ENCODE measurements around the gene DNLZ. TPM values are rescaled to one million over a fixed set of nuclear protein-coding genes. Genes with fewer than 3 reads are reported as not detected.
A peak's percentile ranks its signal among the peaks of the same experiment; 100 is the strongest.

DNLZ gene
- total RNA-seq, 1 experiment from 2014 or later, result 20.2 TPM

DNA sequence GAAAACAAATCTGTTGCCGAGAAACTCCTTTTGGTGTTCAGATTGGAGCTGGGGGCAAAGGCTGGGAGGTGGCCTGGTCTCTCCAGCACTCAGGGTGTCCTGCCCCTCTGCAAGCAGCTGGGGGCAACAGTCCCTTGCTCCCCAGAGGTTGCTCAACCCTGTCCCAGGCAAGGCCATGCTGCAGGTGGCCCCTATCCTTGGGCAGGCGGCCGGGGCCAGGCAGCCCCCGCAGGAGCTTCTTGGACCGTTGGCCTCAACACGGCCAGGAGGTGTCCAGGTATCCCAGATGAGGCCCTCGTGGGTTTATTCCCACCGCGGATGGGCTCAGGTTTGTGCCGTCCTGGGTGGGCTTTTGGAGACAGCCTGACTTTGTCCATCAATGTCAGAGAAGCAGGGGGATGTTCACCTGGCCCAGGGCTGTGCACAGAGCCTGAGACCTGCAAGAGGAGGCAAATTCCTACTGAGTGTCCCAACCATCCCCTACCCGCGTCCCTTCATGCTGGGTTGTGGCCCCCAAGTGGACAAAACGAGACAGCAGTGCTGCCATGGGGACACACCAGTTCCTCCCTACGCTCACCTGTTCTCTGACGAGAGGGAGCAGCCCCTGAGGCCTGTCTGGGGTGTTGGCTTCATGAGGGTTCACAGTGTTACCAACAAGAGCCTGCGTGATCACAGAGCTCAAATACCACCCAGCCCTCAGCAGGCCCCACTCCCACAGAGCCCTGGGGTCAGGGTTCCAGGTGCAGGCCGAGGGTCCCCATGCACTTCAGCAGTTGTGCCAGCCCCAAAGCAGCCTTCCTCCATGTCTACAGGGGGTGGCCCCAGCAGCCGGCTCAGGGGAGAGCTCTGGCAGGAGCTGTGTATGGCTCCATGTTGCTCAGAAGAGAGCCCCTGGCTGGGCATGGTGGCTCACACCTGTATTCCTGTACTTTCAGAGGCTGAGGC lies 50.2 kb downstream of the DNLZ start:
- Histone ChIP-seq H3K4me3 (ENCODE audit: insufficient read depth, low read depth, low read length) (no peak overlapping the region), H3K27me3 (ENCODE audit: control insufficient read depth, insufficient read depth, low read length) (no peaks in the 10 kb centered on the region), H3K36me3 (replicated peaks; ENCODE audit: control insufficient read depth, insufficient read depth, low read length) (no peaks in the 10 kb centered on the region)
- DNase-seq, result peak; percentile 75

- peak; percentile 90 for DNase-seq
- Histone ChIP-seq H3K4me3 (ENCODE audit: insufficient read depth, low read depth, low read length) (no peak overlapping the region), H3K27me3 (ENCODE audit: control insufficient read depth, insufficient read depth, low read length) (no peaks in the 10 kb centered on the region), H3K36me3 (replicated peaks; ENCODE audit: control insufficient read depth, insufficient read depth, low read length) (no peaks in the 10 kb centered on the region)
These were observed 51.1 kb downstream of the DNLZ start for GRCh38 chr9:136312436-136312835.

DNA sequence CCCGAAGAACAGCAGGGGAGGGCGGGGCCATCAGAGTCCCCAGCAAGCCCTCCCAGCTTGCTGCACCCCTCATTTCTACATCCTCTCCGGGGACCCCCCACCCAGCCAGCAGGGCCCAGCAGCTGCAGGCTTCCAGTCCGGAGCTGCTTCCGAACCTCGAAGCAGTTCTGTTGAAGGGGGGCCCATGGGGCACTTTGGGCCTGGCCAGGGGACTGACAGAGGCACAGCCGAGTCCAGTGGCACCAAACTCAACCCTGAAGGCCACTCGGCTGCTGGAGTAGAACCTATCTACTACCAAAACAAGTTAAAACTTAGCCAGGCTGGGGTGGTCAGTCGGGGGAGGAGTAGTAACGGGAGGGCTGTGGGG lies 51.6 kb downstream of the DNLZ start:
- H3K4me3 ChIP-seq (ENCODE audit: insufficient read depth, low read depth, low read length), result no peak overlapping the region
- DNase-seq, result no peak
- H3K27me3 ChIP-seq (ENCODE audit: control insufficient read depth, insufficient read depth, low read length), result no peaks in the 10 kb centered on the region
- H3K36me3 ChIP-seq (replicated peaks; ENCODE audit: control insufficient read depth, insufficient read depth, low read length), result no peaks in the 10 kb centered on the region

- H3K27me3 ChIP-seq (ENCODE audit: control insufficient read depth, insufficient read depth, low read length), result no peaks in the 10 kb centered on the region
- no peak overlapping the region for H3K4me3 ChIP-seq (ENCODE audit: insufficient read depth, low read depth, low read length)
- no peaks in the 10 kb centered on the region for H3K36me3 ChIP-seq (replicated peaks; ENCODE audit: control insufficient read depth, insufficient read depth, low read length)
- DNase-seq, result no peak
These were observed 52.2 kb downstream of the DNLZ start for GRCh38 chr9:136311051-136312008.

DNA sequence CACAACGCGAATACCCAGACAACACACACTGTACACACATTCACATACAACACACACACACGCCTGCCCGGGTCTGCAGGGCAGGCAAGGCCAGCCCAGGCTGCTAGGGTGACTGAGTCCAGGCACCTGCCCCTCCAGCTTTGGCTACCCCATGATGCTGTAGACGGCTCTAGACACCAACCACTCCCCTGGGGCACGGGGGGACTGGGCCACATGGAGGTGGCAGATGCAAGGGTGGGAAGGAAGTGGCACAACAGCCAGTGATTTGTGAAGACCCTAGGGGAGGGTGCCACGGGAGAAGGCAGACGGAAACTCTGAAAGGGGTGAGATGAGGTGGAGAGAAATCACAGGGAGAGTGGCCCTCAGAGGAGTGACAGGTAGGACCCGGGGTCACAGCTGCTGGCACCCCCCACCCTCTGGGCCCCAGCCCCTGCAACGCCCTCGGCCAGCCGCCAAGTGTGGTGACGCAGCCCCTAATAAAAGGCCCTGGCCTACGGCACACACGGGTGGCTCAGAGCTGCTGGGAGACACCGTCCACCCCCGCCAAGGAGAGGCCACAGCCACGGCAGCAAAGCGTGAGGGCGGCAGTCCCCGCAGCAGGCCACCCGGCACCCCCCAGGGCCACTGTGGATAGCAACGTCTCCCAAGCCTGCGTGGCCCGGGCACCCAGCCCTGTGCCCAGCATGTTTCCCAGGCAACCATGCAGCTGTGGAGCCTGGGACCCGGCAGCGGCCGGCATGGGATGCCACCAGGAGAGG lies 53.1 kb downstream of the DNLZ start:
- H3K36me3 ChIP-seq (replicated peaks; ENCODE audit: control insufficient read depth, insufficient read depth, low read length), result no peaks in the 10 kb centered on the region
- DNase-seq, result no peak
- no peaks in the 10 kb centered on the region for H3K27me3 ChIP-seq (ENCODE audit: control insufficient read depth, insufficient read depth, low read length)
- H3K4me3 ChIP-seq (ENCODE audit: insufficient read depth, low read depth, low read length), result no peak overlapping the region

- H3K27me3 ChIP-seq (ENCODE audit: control insufficient read depth, insufficient read depth, low read length), result no peaks in the 10 kb centered on the region
- no peaks in the 10 kb centered on the region for H3K36me3 ChIP-seq (replicated peaks; ENCODE audit: control insufficient read depth, insufficient read depth, low read length)
- H3K4me3 ChIP-seq (ENCODE audit: insufficient read depth, low read depth, low read length), result no peak overlapping the region
- DNase-seq, result no peak
These were observed 53.7 kb downstream of the DNLZ start for GRCh38 chr9:136309806-136310220.

Other genes with a start within 250 kb of the DNLZ start
- 50.7 and 66.1 TPM in 2 replicates for gene TMEM250, start 244.9 kb downstream of the DNLZ start, total RNA-seq (2014; rRNA removed; shearing (Covaris generic))
- 0.07 TPM in 1 of 2 replicates, not detected in the other for gene LHX3, start 158.6 kb downstream of the DNLZ start, total RNA-seq (2014; rRNA removed; shearing (Covaris generic))
- gene QSOX2, start 117.9 kb downstream of the DNLZ start, total RNA-seq (2014; rRNA removed; shearing (Covaris generic)), result 22.6 and 24.6 TPM in 2 replicates
- gene CCDC187, start 59.6 kb downstream of the DNLZ start, total RNA-seq (2014; rRNA removed; shearing (Covaris generic)), result 0.04 TPM in 1 of 2 replicates, not detected in the other
- gene GPSM1, start 36.2 kb downstream of the DNLZ start, total RNA-seq (2014; rRNA removed; shearing (Covaris generic)), result 17.3 and 22.2 TPM in 2 replicates
- gene CARD9, start 9.9 kb upstream of the DNLZ start, total RNA-seq (2014; rRNA removed; shearing (Covaris generic)), result 0.15 and 0.28 TPM in 2 replicates
- gene SNAPC4, start 36.4 kb upstream of the DNLZ start, total RNA-seq (2014; rRNA removed; shearing (Covaris generic)), result 13.3 and 14.0 TPM in 2 replicates
- 116 and 141 TPM in 2 replicates for gene ENTR1, start 46.9 kb upstream of the DNLZ start, total RNA-seq (2014; rRNA removed; shearing (Covaris generic))
- gene PMPCA, start 46.9 kb upstream of the DNLZ start, total RNA-seq (2014; rRNA removed; shearing (Covaris generic)), result 95.7 and 100 TPM in 2 replicates
- gene INPP5E, start 76.1 kb upstream of the DNLZ start, total RNA-seq (2014; rRNA removed; shearing (Covaris generic)), result 12.4 and 15.2 TPM in 2 replicates
- 17.7 and 23.2 TPM in 2 replicates for gene SEC16A, start 119.3 kb upstream of the DNLZ start, total RNA-seq (2014; rRNA removed; shearing (Covaris generic))
- 32.2 and 33.3 TPM in 2 replicates for gene NOTCH1, start 182.3 kb upstream of the DNLZ start, total RNA-seq (2014; rRNA removed; shearing (Covaris generic))

All from H7 (cell line).